Transverse colon (tissue), 4 donors: ENCODE data around the gene FRMPD4. TPM values are rescaled to one million over a fixed set of nuclear protein-coding genes. Genes with fewer than 3 reads are reported as not detected.

Experiments used
- DNase-seq: peaks from one replicate; pipeline ENCODE4 v3.0.0-alpha.2; 2019
- H3K27ac ChIP-seq, 4 donors: fragments of 200-600 bp; sonication (generic); 2 replicates each; pipeline ENCODE4 v1.5.1; 2016 to 2018; ENCODE audit warnings: inconsistent platforms in 4 of 4
- H3K27me3 ChIP-seq: fragments of 200-600 bp; sonication (generic); 2 replicates; pipeline ENCODE4 v1.5.1; 2017; ENCODE audit warnings: inconsistent platforms
- H3K36me3 ChIP-seq, 4 donors: fragments of 200-600 bp; sonication (generic); 2 replicates each; pipeline ENCODE4 v1.5.1; 2017 to 2019; ENCODE audit warnings: inconsistent platforms in 4 of 4
- H3K4me1 ChIP-seq, 4 donors: fragments of 200-600 bp; sonication (generic); 2 replicates each; pipeline ENCODE4 v1.5.1; 2017 to 2020; ENCODE audit warnings: inconsistent platforms in 4 of 4
- H3K4me3 ChIP-seq, 4 donors: fragments of 200-600 bp; sonication (generic); 1 replicate in 1 of 4; 2 replicates in 3 of 4; pipeline versions ENCODE4 v1.5.1 to v1.6.1; 2017 to 2019; ENCODE audit warnings: inconsistent platforms in 4 of 4
- H3K9me3 ChIP-seq, 2 donors: fragments of 200-600 bp; sonication (generic); 2 replicates each; pipeline ENCODE4 v1.5.1; 2017 to 2019; ENCODE audit warnings: inconsistent platforms in 2 of 2
- CTCF ChIP-seq, 5 experiments: fragments of 200-600 bp in 3 of 5; fragments of 450-650 bp in 2 of 5; sonication (generic) in 3 of 5; IDR thresholded peaks; 1 replicate in 2 of 5; 2 replicates in 3 of 5; pipeline ENCODE4 v1.5.1; 2016 to 2017; ENCODE audit warnings: antibody characterized with exemption in 5 of 5, inconsistent platforms in 3 of 5, mild to moderate bottlenecking in 2 of 5, moderate library complexity in 1 of 5
- EP300 ChIP-seq: sonication (generic); formaldehyde crosslinking; IDR thresholded peaks from one replicate; pipeline ENCODE4 v1.6.1; 2017; ENCODE audit warnings: antibody characterized with exemption, low read depth
- POLR2A ChIP-seq: fragments of 450-650 bp; IDR thresholded peaks from one replicate; pipeline ENCODE4 v1.6.1; 2016; ENCODE audit warnings: antibody characterized with exemption, mild to moderate bottlenecking, moderate library complexity
- POLR2AphosphoS5 ChIP-seq, 3 donors: sonication (generic); formaldehyde crosslinking; IDR thresholded peaks; one replicate each; pipeline ENCODE4 v1.6.1; 2016; ENCODE audit warnings: antibody characterized with exemption in 3 of 3
- WGBS, 2 donors: methylation state at CpG; one replicate each; pipeline ENCODE4 v1.1.5; 2018; ENCODE audit warnings: low coverage in 1 of 2; 5-methylcytosine and 5-hydroxymethylcytosine counted together
- in situ Hi-C, 4 donors: fragments of 200-750 bp; cut with MboI; loops; one replicate each; pipeline versions ENCODE4 v1.15.0 to v1.15.1; 2017; ENCODE audit warnings: low sequenced_read_pairs in 3 of 4, low pct_ligation_motif_present in 1 of 4, low pct_unique_long_range_greater_than_20kb in 1 of 4
- intact Hi-C: fragments of 100-400 bp; cut with DNase I; formaldehyde crosslinking; loops from one replicate; pipeline ENCODE4 v1.15.1; 2023; ENCODE audit warnings: low total_unique reads
- total RNA-seq, 4 donors: library from RNA; depleted of rRNA; stranded (reverse); fragments of >200 nt; gene quantifications; one replicate each; pipeline ENCODE4 v1.1.0, GENCODE V29; 2016

FRMPD4 gene
- total RNA-seq, 4 donors from 2014 or later: 0.79 to 1.5 (median 0.82) TPM; not detected in 1

- DNase-seq: no peak
- no peaks in the 10 kb centered on the region for H3K27me3 ChIP-seq
- TF ChIP-seq CTCF (IDR thresholded peaks at IDR 0.05): no peak
- no peak for TF ChIP-seq EP300
- intact Hi-C loops (no loop called here), in situ Hi-C loops (no loop called here)
- H3K9me3 ChIP-seq: no peaks in the 10 kb centered on the region
- no peaks in the 10 kb centered on the region for H3K4me1 ChIP-seq
- H3K36me3 ChIP-seq: no peaks in the 10 kb centered on the region
- H3K4me3 ChIP-seq: no peak overlapping the region
- no peak overlapping the region for H3K27ac ChIP-seq
These were observed 98.9 kb downstream of the FRMPD4 start for GRCh38 chrX:12237131-12237530.

GRCh38 chrX:12237771-12238170 lies 99.5 kb downstream of the FRMPD4 start:
- in situ Hi-C loops: no loop called here
- intact Hi-C loops: no loop called here
- Histone ChIP-seq H3K9me3 (no peaks in the 10 kb centered on the region), H3K4me3 (no peak overlapping the region), H3K27ac (no peak overlapping the region), H3K27me3 (no peaks in the 10 kb centered on the region), H3K36me3 (no peaks in the 10 kb centered on the region), H3K4me1 (no peaks in the 10 kb centered on the region)
- 74 to 100% methylated on average over 1 to 2 of the region's 2 CpGs for WGBS, 2 donors
- TF ChIP-seq POLR2AphosphoS5 (IDR thresholded peaks at IDR 0.05): no peak
- TF ChIP-seq EP300: no peak
- no peak for TF ChIP-seq POLR2A
- TF ChIP-seq CTCF (IDR thresholded peaks at IDR 0.05): no peak
- no peak for DNase-seq

GRCh38 chrX:12239356-12240082 lies 101.2 kb downstream of the FRMPD4 start:
- in situ Hi-C loops (no loop called here), intact Hi-C loops (no loop called here)
- Histone ChIP-seq H3K9me3 (no peaks in the 10 kb centered on the region), H3K27ac (no peak overlapping the region), H3K36me3 (no peaks in the 10 kb centered on the region), H3K4me1 (no peaks in the 10 kb centered on the region), H3K27me3 (no peaks in the 10 kb centered on the region), H3K4me3 (no peak overlapping the region)
- 69% methylated on average over 5 of the region's 5 CpGs; no CpG with 5 or more reads in 1 of the 2 donors for WGBS, 2 donors
- no peak for DNase-seq
- TF ChIP-seq CTCF (IDR thresholded peaks at IDR 0.05) (no peak), POLR2AphosphoS5 (IDR thresholded peaks at IDR 0.05) (no peak), POLR2A (no peak), EP300 (no peak)

GRCh38 chrX:12240491-12240890 lies 102.2 kb downstream of the FRMPD4 start:
- 79 to 80% methylated on average over 1 of the region's 1 CpG for WGBS, 2 donors
- Histone ChIP-seq H3K36me3 (no peaks in the 10 kb centered on the region), H3K27ac (no peak overlapping the region), H3K9me3 (no peaks in the 10 kb centered on the region), H3K4me1 (no peaks in the 10 kb centered on the region), H3K27me3 (no peaks in the 10 kb centered on the region), H3K4me3 (no peak overlapping the region)
- DNase-seq: no peak
- in situ Hi-C loops (no loop called here), intact Hi-C loops (no loop called here)
- TF ChIP-seq POLR2A (no peak), POLR2AphosphoS5 (IDR thresholded peaks at IDR 0.05) (no peak)

GRCh38 chrX:12241026-12241425 lies 102.8 kb downstream of the FRMPD4 start:
- Histone ChIP-seq H3K4me3 (no peak overlapping the region), H3K27me3 (no peaks in the 10 kb centered on the region), H3K36me3 (no peaks in the 10 kb centered on the region), H3K9me3 (no peaks in the 10 kb centered on the region), H3K27ac (no peak overlapping the region), H3K4me1 (no peaks in the 10 kb centered on the region)
- intact Hi-C loops: no loop called here
- WGBS, 2 donors: 83% methylated on average over 2 of the region's 2 CpGs; no CpG with 5 or more reads in 1 of the 2 donors
- DNase-seq: no peak
- no peak for TF ChIP-seq POLR2AphosphoS5 (IDR thresholded peaks at IDR 0.05)
- TF ChIP-seq CTCF (IDR thresholded peaks at IDR 0.05): no peak
- TF ChIP-seq EP300: no peak
- in situ Hi-C loops: no loop called here
